Astrocyte of the spinal cord (primary cell): Measurements from ENCODE around the gene NR1H4.
"Not testable (repeated sequence)": the region's sequence is repeated elsewhere in the genome, so short reads cannot be mapped to it uniquely, and the experiment has no call there.

Experiments used
- DNase-seq: peaks from one replicate; pipeline ENCODE4 v3.0.0; 2011; ENCODE audit warnings: low read depth, low spot score
- H3K4me3 ChIP-seq: 2 replicates; pipeline ENCODE4 v1.5.1; 2011; ENCODE audit warnings: low read depth, mild to moderate bottlenecking, low read length, moderate library complexity
- in situ Hi-C: cut with HindIII; loops from 2 replicates; pipeline ENCODE4 v1.10.0; 2017; ENCODE audit warnings: low sequenced_read_pairs
- TF ChIP-seq, protein P1 (sequence below): IDR thresholded peaks from 2 replicates; pipeline ENCODE4 v1.5.1; 2012; ENCODE audit warnings: low read depth, mild to moderate bottlenecking, low read length, inconsistent platforms

The NR1H4 gene

DNA sequence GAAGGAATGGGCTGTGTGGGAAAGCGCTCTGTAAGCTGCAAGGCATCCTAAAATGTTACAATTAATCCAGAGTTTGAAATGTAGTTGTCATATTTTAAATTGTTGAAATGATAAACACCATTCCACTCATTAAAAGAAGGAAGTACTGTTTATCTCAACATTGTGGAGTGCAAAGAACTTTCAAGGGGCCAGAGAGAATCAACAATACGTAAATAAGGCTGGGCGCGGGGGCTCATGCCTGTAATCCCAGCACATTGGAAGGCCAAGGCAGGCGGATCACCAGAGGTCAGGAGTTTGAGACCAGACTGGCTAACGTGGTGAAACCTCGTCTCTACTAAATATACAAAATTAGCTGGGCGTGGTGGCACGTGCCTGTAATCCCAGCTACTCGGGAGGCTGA is 24.5 kb downstream of the NR1H4 start:
- TF ChIP-seq, protein P1, sequence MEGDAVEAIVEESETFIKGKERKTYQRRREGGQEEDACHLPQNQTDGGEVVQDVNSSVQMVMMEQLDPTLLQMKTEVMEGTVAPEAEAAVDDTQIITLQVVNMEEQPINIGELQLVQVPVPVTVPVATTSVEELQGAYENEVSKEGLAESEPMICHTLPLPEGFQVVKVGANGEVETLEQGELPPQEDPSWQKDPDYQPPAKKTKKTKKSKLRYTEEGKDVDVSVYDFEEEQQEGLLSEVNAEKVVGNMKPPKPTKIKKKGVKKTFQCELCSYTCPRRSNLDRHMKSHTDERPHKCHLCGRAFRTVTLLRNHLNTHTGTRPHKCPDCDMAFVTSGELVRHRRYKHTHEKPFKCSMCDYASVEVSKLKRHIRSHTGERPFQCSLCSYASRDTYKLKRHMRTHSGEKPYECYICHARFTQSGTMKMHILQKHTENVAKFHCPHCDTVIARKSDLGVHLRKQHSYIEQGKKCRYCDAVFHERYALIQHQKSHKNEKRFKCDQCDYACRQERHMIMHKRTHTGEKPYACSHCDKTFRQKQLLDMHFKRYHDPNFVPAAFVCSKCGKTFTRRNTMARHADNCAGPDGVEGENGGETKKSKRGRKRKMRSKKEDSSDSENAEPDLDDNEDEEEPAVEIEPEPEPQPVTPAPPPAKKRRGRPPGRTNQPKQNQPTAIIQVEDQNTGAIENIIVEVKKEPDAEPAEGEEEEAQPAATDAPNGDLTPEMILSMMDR = no peak
- no peak overlapping the region for H3K4me3 ChIP-seq
- DNase-seq = no peak
- in situ Hi-C loops = no loop called here

GRCh38 chr12:100499416-100499815 is 25.8 kb downstream of the NR1H4 start:
- in situ Hi-C loops = no loop called here
- no peak overlapping the region for H3K4me3 ChIP-seq
- TF ChIP-seq, protein P1 = no peak
- DNase-seq = no peak

- H3K4me3 ChIP-seq, in situ Hi-C loops, DNase-seq: not testable (repeated sequence)
These were observed 29.1 kb downstream of the NR1H4 start for GRCh38 chr12:100502718-100503117.

- DNase-seq = no peak
- H3K4me3 ChIP-seq = no peak overlapping the region
- TF ChIP-seq, protein P1 = no peak
- in situ Hi-C loops = no loop called here
These were observed 29.6 kb downstream of the NR1H4 start for GRCh38 chr12:100503228-100503628.

DNA sequence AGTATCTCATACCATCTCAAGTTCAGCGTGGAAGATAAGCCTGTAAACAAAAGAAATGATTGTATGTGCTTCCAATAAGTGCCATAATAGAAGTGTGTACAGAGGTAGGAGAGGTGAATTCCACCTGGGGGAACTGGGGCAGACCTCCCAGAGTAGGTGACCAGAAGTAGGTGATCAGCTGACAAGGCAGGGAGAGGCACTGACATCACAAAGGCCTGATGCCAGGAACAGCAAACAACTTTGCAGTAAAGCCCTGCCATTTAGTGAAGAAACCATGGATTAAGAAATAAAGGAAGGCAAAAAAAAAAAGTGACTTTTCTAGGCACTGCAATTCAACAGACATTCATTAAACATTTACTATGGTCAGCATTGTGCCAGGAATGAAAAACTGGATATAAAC is 31.1 kb downstream of the NR1H4 start:
- TF ChIP-seq, protein P1 = no peak
- in situ Hi-C loops = no loop called here
- no peak for DNase-seq
- no peak overlapping the region for H3K4me3 ChIP-seq

GRCh38 chr12:100508751-100509150 is 35.1 kb downstream of the NR1H4 start:
- H3K4me3 ChIP-seq = no peak overlapping the region
- in situ Hi-C loops = no loop called here

GRCh38 chr12:100512692-100513091 is 39.0 kb downstream of the NR1H4 start:
- TF ChIP-seq, protein P1 = no peak
- in situ Hi-C loops = no loop called here
- DNase-seq = no peak
- H3K4me3 ChIP-seq = no peak overlapping the region

More at GRCh38 chr12:100508751-100509150, 35.1 kb downstream of the NR1H4 start:
- TF ChIP-seq, protein P1 = no peak
- no peak for DNase-seq
